WERI-Rb-1 (cell line): Measurements from ENCODE around the gene NUDT12.

Experiments used
- DNase-seq: peaks from one replicate; pipeline ENCODE4 v3.0.0-alpha.2; 2020
- H3K27ac ChIP-seq: fragments of 250-450 bp; sonication (Bioruptor Pico); 2 replicates; pipeline ENCODE4 v1.5.1; 2020; ENCODE audit warnings: mild to moderate bottlenecking, moderate library complexity
- H3K27me3 ChIP-seq: fragments of 250-450 bp; sonication (Bioruptor Pico); 2 replicates; pipeline ENCODE4 v1.5.1; 2021; ENCODE audit warnings: mild to moderate bottlenecking, low read depth, moderate library complexity; ENCODE audit not compliant: insufficient read depth, severe bottlenecking
- H3K36me3 ChIP-seq: fragments of 250-450 bp; sonication (Bioruptor Pico); 2 replicates; pipeline ENCODE4 v1.5.1; 2020; ENCODE audit warnings: mild to moderate bottlenecking, moderate library complexity
- H3K4me3 ChIP-seq: 2 replicates; pipeline ENCODE4 v1.5.1; 2011; ENCODE audit warnings: low read depth, mild to moderate bottlenecking, control low read depth, low read length
- H3K9me3 ChIP-seq: fragments of 250-450 bp; sonication (Bioruptor Pico); 2 replicates; pipeline ENCODE4 v1.5.1; 2021; ENCODE audit warnings: mild to moderate bottlenecking, moderate library complexity; ENCODE audit not compliant: severe bottlenecking
- TF ChIP-seq, protein P1 (sequence below): IDR thresholded peaks from 2 replicates; pipeline ENCODE4 v1.5.1; 2011; ENCODE audit warnings: low read depth, mild to moderate bottlenecking, control low read depth, inconsistent platforms, low read length

Gene NUDT12

DNA sequence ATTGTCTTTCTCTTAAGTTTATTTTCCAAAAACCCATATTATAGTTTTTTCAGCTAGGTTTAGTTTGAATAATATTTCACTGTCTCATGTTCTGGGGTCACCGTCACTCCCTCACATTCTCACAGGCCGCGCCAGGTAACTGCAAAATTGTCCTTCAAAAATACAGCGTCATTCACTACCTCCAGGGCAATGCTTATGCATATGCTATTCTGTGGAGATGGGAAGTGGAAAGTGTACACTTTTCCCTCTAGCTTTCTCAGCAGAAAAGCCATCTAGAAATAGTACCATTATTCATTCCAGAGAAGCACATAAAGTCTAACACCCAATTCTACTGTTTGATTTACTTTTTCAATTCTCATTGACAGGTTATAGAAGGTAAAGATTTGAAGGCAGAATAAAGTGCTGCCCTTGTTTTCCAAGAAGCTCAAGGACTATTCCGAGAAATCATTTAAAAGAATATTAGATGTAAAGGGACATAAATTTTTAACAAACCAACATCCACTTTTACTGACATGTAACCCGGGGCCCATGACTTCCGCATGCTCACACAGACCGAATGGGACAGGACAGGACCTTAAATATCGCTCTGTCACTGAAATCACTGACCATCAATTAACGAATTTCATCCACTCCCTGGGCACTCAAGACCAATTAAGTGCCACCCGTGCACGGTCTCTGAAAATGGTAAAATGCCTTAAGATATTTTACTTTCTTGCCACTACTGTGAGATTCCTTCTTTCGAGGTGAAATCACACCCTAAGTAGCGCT lies 720 bp downstream of the NUDT12 start:
- Histone ChIP-seq H3K4me3 (peak overlapping the region; percentile 66), H3K27me3 (no peaks in the 10 kb centered on the region), H3K36me3 (no peaks in the 10 kb centered on the region), H3K9me3 (no peaks in the 10 kb centered on the region), H3K27ac (peak overlapping the region; percentile 93)
- DNase-seq, result no peak
- TF ChIP-seq, protein P1, sequence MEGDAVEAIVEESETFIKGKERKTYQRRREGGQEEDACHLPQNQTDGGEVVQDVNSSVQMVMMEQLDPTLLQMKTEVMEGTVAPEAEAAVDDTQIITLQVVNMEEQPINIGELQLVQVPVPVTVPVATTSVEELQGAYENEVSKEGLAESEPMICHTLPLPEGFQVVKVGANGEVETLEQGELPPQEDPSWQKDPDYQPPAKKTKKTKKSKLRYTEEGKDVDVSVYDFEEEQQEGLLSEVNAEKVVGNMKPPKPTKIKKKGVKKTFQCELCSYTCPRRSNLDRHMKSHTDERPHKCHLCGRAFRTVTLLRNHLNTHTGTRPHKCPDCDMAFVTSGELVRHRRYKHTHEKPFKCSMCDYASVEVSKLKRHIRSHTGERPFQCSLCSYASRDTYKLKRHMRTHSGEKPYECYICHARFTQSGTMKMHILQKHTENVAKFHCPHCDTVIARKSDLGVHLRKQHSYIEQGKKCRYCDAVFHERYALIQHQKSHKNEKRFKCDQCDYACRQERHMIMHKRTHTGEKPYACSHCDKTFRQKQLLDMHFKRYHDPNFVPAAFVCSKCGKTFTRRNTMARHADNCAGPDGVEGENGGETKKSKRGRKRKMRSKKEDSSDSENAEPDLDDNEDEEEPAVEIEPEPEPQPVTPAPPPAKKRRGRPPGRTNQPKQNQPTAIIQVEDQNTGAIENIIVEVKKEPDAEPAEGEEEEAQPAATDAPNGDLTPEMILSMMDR, result no peak

DNA sequence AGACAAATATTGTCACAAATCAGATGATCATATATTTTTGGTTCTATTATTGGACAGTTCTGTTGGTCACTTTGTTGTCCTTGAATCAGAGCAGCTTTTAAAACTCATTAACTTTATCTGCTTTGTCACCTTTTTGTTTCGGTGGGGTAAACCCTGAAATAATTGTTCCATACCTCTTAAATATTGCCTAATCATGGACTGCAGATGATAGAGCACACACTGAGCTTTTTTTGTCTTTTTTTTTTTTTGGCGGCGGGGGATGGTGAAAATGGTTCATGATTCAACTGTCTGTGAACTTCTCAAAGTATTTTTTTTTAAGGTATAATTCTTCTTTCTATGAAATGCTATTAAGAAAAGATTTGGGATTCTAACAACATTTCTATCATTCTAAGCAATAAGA lies 1.8 kb downstream of the NUDT12 start:
- Histone ChIP-seq H3K36me3 (no peaks in the 10 kb centered on the region), H3K9me3 (no peaks in the 10 kb centered on the region), H3K27me3 (no peaks in the 10 kb centered on the region), H3K27ac (no peak overlapping the region), H3K4me3 (no peak overlapping the region)
- DNase-seq, result no peak
- TF ChIP-seq, protein P1, result no peak

GRCh38 chr5:103546858-103547257 lies 15.7 kb downstream of the NUDT12 start:
- TF ChIP-seq, protein P1, result no peak
- H3K4me3 ChIP-seq, result no peak overlapping the region
- no peak for DNase-seq

DNA sequence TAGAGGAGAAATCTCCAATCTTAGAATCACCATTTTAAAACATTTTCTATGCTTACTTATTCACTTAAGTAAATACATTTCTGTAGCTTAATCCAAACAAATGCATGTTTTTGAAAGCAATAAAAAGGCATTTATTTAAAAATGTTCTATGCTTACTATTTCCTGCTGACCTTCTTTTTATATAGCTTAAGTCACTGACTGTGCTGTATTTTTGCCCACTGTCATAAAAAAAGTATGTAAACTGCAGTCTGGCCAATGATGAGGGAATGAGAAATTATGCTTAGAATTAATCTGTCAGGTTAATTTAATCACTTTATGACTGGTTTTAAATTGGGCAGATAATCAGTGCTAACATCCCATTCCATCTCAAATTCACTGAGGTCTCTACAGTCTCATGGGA lies 20.1 kb downstream of the NUDT12 start:
- TF ChIP-seq, protein P1, result no peak
- DNase-seq, result no peak
- Histone ChIP-seq H3K27me3 (no peaks in the 10 kb centered on the region), H3K9me3 (no peaks in the 10 kb centered on the region), H3K27ac (no peak overlapping the region), H3K36me3 (no peaks in the 10 kb centered on the region), H3K4me3 (no peak overlapping the region)

More at GRCh38 chr5:103546858-103547257, 15.7 kb downstream of the NUDT12 start:
- Histone ChIP-seq H3K27me3 (no peaks in the 10 kb centered on the region), H3K36me3 (peaks cover under 1% of the 10 kb centered on the region; the same call in 1 of the 2 replicates), H3K9me3 (no peaks in the 10 kb centered on the region), H3K27ac (no peak overlapping the region)

GRCh38 chr5:103541569-103541968 lies 21.0 kb downstream of the NUDT12 start:
- no peak overlapping the region for H3K27ac ChIP-seq
- H3K27me3 ChIP-seq, result no peaks in the 10 kb centered on the region
- H3K9me3 ChIP-seq, result no peaks in the 10 kb centered on the region
- H3K4me3 ChIP-seq, result no peak overlapping the region
- TF ChIP-seq, protein P1, result no peak
- H3K36me3 ChIP-seq, result no peaks in the 10 kb centered on the region
- no peak for DNase-seq

- H3K36me3 ChIP-seq, result no peaks in the 10 kb centered on the region
- no peak for DNase-seq
- no peaks in the 10 kb centered on the region for H3K27me3 ChIP-seq
- no peak overlapping the region for H3K4me3 ChIP-seq
- TF ChIP-seq, protein P1, result no peak
- H3K27ac ChIP-seq, result no peak overlapping the region
- no peaks in the 10 kb centered on the region for H3K9me3 ChIP-seq
These were observed 21.5 kb downstream of the NUDT12 start for GRCh38 chr5:103541114-103541513.
